Measurements from ENCODE around the gene CEACAM3.

The CEACAM3 gene

GRCh38 chr19:41793414-41793727, 3.0 kb upstream of the CEACAM3 start:
- no peak for DNase-seq

- DNase-seq = peak; percentile 24
Observed at GRCh38 chr19:41795031-41795461, 1.3 kb upstream of the CEACAM3 start.

- no peak for DNase-seq
Observed at GRCh38 chr19:41796901-41797300, 514 bp downstream of the CEACAM3 start.

- DNase-seq = no peak
Observed at GRCh38 chr19:41799444-41800000, 3.1 kb downstream of the CEACAM3 start.

GRCh38 chr19:41801031-41801430, 4.6 kb downstream of the CEACAM3 start:
- no peak for DNase-seq

- DNase-seq = no peak
Observed at GRCh38 chr19:41801792-41802211, 5.4 kb downstream of the CEACAM3 start.

- no peak for DNase-seq
Observed at GRCh38 chr19:41802770-41803169, 6.4 kb downstream of the CEACAM3 start.

- no peak for DNase-seq
Observed at GRCh38 chr19:41804336-41804735, 7.9 kb downstream of the CEACAM3 start.

GRCh38 chr19:41807176-41807575, 10.8 kb downstream of the CEACAM3 start:
- no peak for DNase-seq

- DNase-seq = no peak
Observed at GRCh38 chr19:41808663-41809566, 12.5 kb downstream of the CEACAM3 start.

GRCh38 chr19:41810301-41810700, 13.9 kb downstream of the CEACAM3 start:
- DNase-seq = no peak

GRCh38 chr19:41811036-41811435, 14.6 kb downstream of the CEACAM3 start:
- no peak for DNase-seq

GRCh38 chr19:41811981-41812380, 15.6 kb downstream of the CEACAM3 start:
- DNase-seq = no peak

- no peak for DNase-seq
Observed at GRCh38 chr19:41813911-41814310, 17.5 kb downstream of the CEACAM3 start.

GRCh38 chr19:41815301-41815700, 18.9 kb downstream of the CEACAM3 start:
- no peak for DNase-seq

- no peak for DNase-seq
Observed at GRCh38 chr19:41816761-41817160, 20.4 kb downstream of the CEACAM3 start.

- DNase-seq = peak; percentile 28
Observed at GRCh38 chr19:41821003-41821735, 24.8 kb downstream of the CEACAM3 start.

GRCh38 chr19:41837981-41838708, 41.8 kb downstream of the CEACAM3 start:
- no peak for DNase-seq

GRCh38 chr19:41839211-41839610, 42.8 kb downstream of the CEACAM3 start:
- DNase-seq = no peak

GRCh38 chr19:41843371-41843770, 47.0 kb downstream of the CEACAM3 start:
- DNase-seq = no peak

GRCh38 chr19:41844601-41845000, 48.2 kb downstream of the CEACAM3 start, which contains the start of gene LYPD4:
Gene LYPD4, minus strand, starts transcription at chr19:41844683. Its CDS starts 5,398 bp downstream, at chr19:41839285.
- no peak for DNase-seq

GRCh38 chr19:41845001-41845050, 48.4 kb downstream of the CEACAM3 start, which contains the start of gene DMRTC2:
Gene DMRTC2, plus strand, starts transcription at chr19:41845042. Its CDS starts 2,387 bp downstream, at chr19:41847429.
- no peak for DNase-seq

- DNase-seq = no peak
Observed at GRCh38 chr19:41845051-41845590, 48.7 kb downstream of the CEACAM3 start.

All from HCEC 1CT (cell line).